NOMO-1 treated with dmso at 0.1 percent for 144 hours (cell line): ENCODE measurements around the gene DLG4.
"Not testable (repeated sequence)": the region's sequence is repeated elsewhere in the genome, so short reads cannot be mapped to it uniquely, and the experiment has no call there.

Experiments
- DNase-seq: peaks from one replicate; lab custom pipeline; 2025; ENCODE audit not compliant: unreplicated experiment; lab: John Stamatoyannopoulos, UW

The DLG4 gene

GRCh38 chr17:7168841-7169564 lies 50.6 kb downstream of the DLG4 start:
- not testable (repeated sequence) for DNase-seq

GRCh38 chr17:7167832-7168231 lies 51.8 kb downstream of the DLG4 start:
- DNase-seq = peak; percentile 69

- no peak for DNase-seq
Observed at GRCh38 chr17:7166873-7167272, 52.8 kb downstream of the DLG4 start.

- not testable (repeated sequence) for DNase-seq
Observed at GRCh38 chr17:7159571-7159970, 60.1 kb downstream of the DLG4 start.

GRCh38 chr17:7158424-7158823 lies 61.2 kb downstream of the DLG4 start:
- not testable (repeated sequence) for DNase-seq

- no peak for DNase-seq
Observed at GRCh38 chr17:7156342-7156940, 63.2 kb downstream of the DLG4 start.

GRCh38 chr17:7147772-7148171 lies 71.9 kb downstream of the DLG4 start:
- no peak for DNase-seq

GRCh38 chr17:7146115-7146514 lies 73.5 kb downstream of the DLG4 start:
- no peak for DNase-seq

GRCh38 chr17:7144213-7144612 lies 75.4 kb downstream of the DLG4 start:
- DNase-seq = no peak

GRCh38 chr17:7141824-7142223 lies 77.8 kb downstream of the DLG4 start:
- DNase-seq = no peak

GRCh38 chr17:7139400-7139799 lies 80.2 kb downstream of the DLG4 start:
- no peak for DNase-seq

GRCh38 chr17:7138800-7139381 lies 80.7 kb downstream of the DLG4 start:
- DNase-seq = no peak

- no peak for DNase-seq
Observed at GRCh38 chr17:7137171-7137943, 82.3 kb downstream of the DLG4 start.
